GM18858 (cell line): ENCODE measurements around the gene SNX9.
"Not testable (repeated sequence)": the region's sequence is repeated elsewhere in the genome, so short reads cannot be mapped to it uniquely, and the experiment has no call there.

Experiments
- ATAC-seq: cut with Tn5 transposase; IDR thresholded peaks from one replicate; pipeline ENCODE4 v1.9.1; 2021; ENCODE audit not compliant: unreplicated experiment

SNX9 gene

GRCh38 chr6:157911278-157911677 lies 88.2 kb downstream of the SNX9 start:
- ATAC-seq: no peak

GRCh38 chr6:157911786-157912185 lies 88.7 kb downstream of the SNX9 start:
- ATAC-seq: no peak

GRCh38 chr6:157912326-157912725 lies 89.3 kb downstream of the SNX9 start:
- no peak for ATAC-seq

- no peak for ATAC-seq
Observed at GRCh38 chr6:157921685-157922367, 98.8 kb downstream of the SNX9 start.

GRCh38 chr6:157925771-157926170 lies 102.7 kb downstream of the SNX9 start:
- ATAC-seq: no peak

GRCh38 chr6:157927011-157927410 lies 104.0 kb downstream of the SNX9 start:
- ATAC-seq: no peak

GRCh38 chr6:157928428-157928827 lies 105.4 kb downstream of the SNX9 start:
- ATAC-seq: no peak

- no peak for ATAC-seq
Observed at GRCh38 chr6:157929076-157929475, 106.0 kb downstream of the SNX9 start.

GRCh38 chr6:157929765-157930319 lies 106.8 kb downstream of the SNX9 start:
- no peak for ATAC-seq

- no peak for ATAC-seq
Observed at GRCh38 chr6:157935786-157936185, 112.7 kb downstream of the SNX9 start.

- ATAC-seq: no peak
Observed at GRCh38 chr6:157937318-157937717, 114.3 kb downstream of the SNX9 start.

- ATAC-seq: no peak
Observed at GRCh38 chr6:157937916-157938315, 114.9 kb downstream of the SNX9 start.

GRCh38 chr6:157940375-157941036 lies 117.5 kb downstream of the SNX9 start:
- not testable (repeated sequence) for ATAC-seq

GRCh38 chr6:157941101-157941863 lies 118.2 kb downstream of the SNX9 start:
- no peak for ATAC-seq

- no peak for ATAC-seq
Observed at GRCh38 chr6:157942351-157942750, 119.3 kb downstream of the SNX9 start.

- no peak for ATAC-seq
Observed at GRCh38 chr6:157943249-157943963, 120.4 kb downstream of the SNX9 start.

GRCh38 chr6:157943964-157944283 lies 120.9 kb downstream of the SNX9 start:
- ATAC-seq: no peak

- no peak for ATAC-seq
Observed at GRCh38 chr6:157944983-157945931, 122.2 kb downstream of the SNX9 start.

- ATAC-seq: no peak
Observed at GRCh38 chr6:157946053-157946617, 123.1 kb downstream of the SNX9 start.
